GM19099 (cell line): ENCODE data around the gene ATG16L1.

Experiments used
- POLR2A ChIP-seq: IDR thresholded peaks from 3 replicates; pipeline ENCODE4 v1.6.1; 2011; ENCODE audit warnings: low read depth; ENCODE audit not compliant: insufficient read length; ENCODE audit errors: extremely low read depth

The ATG16L1 gene

GRCh38 chr2:233223059-233223894 lies 28.2 kb upstream of the ATG16L1 start:
- TF ChIP-seq POLR2A = no peak

GRCh38 chr2:233225230-233226068 lies 26.0 kb upstream of the ATG16L1 start:
- TF ChIP-seq POLR2A = no peak

GRCh38 chr2:233226511-233227031 lies 24.9 kb upstream of the ATG16L1 start:
- no peak for TF ChIP-seq POLR2A

GRCh38 chr2:233227346-233227978 lies 24.0 kb upstream of the ATG16L1 start:
- TF ChIP-seq POLR2A = no peak

- no peak for TF ChIP-seq POLR2A
These were observed 23.1 kb upstream of the ATG16L1 start for GRCh38 chr2:233228376-233228775.

GRCh38 chr2:233233618-233234230 lies 17.7 kb upstream of the ATG16L1 start:
- no peak for TF ChIP-seq POLR2A

- TF ChIP-seq POLR2A = no peak
These were observed 17.2 kb upstream of the ATG16L1 start for GRCh38 chr2:233234264-233234663.

- no peak for TF ChIP-seq POLR2A
These were observed 16.5 kb upstream of the ATG16L1 start for GRCh38 chr2:233234996-233235395.

GRCh38 chr2:233235977-233236376 lies 15.5 kb upstream of the ATG16L1 start:
- no peak for TF ChIP-seq POLR2A

- no peak for TF ChIP-seq POLR2A
These were observed 14.5 kb upstream of the ATG16L1 start for GRCh38 chr2:233236820-233237589.

GRCh38 chr2:233240897-233241296 lies 10.6 kb upstream of the ATG16L1 start:
- no peak for TF ChIP-seq POLR2A

- no peak for TF ChIP-seq POLR2A
These were observed 9.7 kb upstream of the ATG16L1 start for GRCh38 chr2:233241803-233242202.

GRCh38 chr2:233242231-233242927 lies 9.1 kb upstream of the ATG16L1 start:
- TF ChIP-seq POLR2A = no peak
